GM18907 (cell line): ENCODE data around the gene USP24.
"Not testable (repeated sequence)": the region's sequence is repeated elsewhere in the genome, so short reads cannot be mapped to it uniquely, and the experiment has no call there.

Source experiments
- ATAC-seq: cut with Tn5 transposase; IDR thresholded peaks from one replicate; pipeline ENCODE4 v1.9.1; 2021; ENCODE audit warnings: mild to moderate bottlenecking, moderate library complexity; ENCODE audit not compliant: unreplicated experiment

USP24 gene

DNA sequence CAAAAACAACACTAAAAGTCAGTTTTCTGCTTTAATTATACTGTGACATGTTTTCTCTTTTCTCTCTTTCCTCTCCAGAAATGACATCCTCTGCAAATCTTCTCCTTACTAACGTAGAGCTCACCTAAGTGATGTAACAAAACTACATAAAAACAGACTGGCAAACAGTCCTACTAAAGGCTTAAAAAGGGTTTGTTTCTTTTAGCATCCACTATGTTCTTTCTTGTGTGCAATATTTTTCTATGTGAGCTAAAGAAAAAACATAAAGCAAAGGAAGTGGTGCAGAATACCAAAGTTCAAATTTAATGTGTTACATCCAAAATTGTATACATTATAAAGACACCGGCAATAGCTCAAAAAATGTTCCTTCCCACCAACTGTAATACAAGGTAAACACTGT is 14.5 kb downstream of the USP24 start:
- ATAC-seq: no peak

DNA sequence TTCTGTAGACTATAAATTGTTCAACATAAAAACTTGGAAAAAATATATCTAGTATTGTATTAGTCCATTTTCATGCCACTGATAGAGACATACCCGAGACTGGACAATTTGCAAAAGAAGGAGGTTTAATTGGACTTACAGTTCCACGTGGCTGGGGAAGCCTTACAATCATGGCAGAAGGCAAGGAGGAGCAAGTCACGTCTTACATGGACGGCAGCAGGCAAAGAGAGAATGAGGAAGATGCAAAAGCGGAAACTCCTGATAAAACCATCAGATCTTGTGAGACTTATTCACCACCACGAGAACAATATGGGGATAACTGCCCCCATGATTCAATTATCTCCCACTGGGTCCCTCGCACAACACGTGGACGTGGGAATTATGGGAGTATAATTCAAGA is 15.4 kb downstream of the USP24 start:
- not testable (repeated sequence) for ATAC-seq

DNA sequence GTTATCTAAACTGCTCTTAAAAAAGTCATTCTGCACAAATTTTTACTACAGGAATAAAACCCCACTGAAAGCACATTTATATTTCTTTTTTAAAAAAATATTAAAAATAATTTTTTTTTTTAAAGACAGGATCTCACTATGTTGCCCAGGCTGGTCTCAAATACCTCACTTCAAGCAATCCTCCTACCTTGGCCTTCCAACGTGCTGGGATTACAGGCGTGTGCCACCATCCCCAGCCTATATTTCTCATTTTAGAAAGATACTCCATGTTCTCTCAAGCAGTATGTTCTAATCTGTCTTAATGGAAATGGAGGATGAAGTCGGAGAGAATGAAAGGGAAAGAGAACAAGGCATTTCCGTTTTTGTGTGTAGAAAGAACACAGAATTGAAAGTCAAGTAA is 17.1 kb downstream of the USP24 start:
- ATAC-seq: no peak

DNA sequence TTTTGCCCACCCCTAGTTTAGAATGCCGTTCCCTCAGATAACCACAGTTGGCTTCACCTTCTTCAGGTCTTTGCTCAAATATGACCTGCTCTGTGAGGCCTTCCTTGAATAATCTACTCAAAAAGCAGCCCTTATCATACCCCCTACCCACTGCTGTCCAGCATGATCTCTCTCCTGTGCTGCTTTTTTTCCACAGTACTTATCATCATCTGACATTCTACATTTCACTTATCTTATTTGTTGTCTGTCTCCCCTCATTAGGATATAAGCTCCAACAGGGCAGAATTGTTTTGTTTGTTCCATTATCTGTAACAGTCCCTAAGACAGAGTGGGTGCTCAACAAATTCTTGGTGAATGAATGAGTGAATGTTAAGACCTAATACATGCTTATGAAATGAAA is 18.1 kb downstream of the USP24 start:
- ATAC-seq: no peak

DNA sequence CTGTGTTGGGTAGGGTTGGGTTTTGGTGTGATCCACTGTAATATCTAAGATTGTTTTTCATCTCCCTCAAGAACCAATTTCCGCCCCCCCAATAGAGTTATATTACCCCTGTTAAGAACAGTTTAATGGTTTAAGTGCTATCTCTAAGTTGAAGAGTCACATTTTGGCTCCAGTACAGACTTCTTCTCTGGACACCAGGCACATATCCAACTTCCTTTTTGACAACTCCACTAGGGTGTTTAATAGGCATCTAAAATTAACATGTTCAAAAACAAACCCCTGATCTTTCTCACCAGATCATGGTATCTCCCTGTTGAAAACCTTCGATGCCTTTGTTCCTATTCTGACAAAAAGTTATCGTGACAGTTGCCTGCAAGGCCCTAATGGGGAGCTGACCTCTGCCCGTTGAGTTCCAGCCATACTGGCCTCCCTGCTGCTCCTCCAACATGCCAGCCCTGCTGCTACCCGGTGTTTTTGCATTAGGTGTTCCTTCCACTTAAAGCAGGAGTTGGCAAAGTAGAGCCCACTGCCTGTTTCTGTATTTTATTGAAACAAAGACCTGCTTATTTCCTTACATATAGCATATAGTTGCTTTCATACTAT is 18.6 kb downstream of the USP24 start:
- ATAC-seq: no peak

DNA sequence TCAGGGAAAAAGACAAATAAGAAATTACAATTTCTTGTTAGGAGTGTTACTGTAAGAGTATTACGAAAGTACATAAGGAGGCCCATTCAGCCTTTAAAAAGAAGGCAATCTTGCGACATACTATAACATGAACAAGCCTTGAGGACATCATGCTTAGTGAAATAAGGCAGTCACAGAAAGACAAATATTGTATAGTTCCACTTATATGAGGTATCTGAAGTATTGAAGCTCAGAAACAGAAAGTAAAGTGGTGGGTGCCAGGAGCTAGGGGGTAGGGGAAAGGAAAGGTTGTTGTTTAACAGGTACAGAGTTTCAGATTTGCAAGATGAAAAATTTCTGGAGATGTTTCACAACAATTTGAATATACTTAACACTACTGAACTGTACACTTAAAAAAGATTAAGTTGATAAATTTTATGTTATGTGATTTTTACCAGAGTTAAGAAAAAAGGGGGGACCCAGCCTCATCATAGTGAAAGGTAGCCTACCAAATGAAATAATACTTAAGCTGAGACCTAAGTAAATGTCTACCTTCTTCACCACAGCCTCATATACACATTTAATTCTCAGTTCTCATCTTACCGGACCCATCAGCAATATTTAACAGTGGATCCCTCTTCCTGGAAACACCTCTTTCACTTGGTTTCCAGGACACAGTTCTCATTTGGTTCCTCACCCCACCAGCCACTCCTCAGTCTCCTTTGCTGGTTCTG is 19.5 kb downstream of the USP24 start:
- peak; percentile 80 for ATAC-seq

DNA sequence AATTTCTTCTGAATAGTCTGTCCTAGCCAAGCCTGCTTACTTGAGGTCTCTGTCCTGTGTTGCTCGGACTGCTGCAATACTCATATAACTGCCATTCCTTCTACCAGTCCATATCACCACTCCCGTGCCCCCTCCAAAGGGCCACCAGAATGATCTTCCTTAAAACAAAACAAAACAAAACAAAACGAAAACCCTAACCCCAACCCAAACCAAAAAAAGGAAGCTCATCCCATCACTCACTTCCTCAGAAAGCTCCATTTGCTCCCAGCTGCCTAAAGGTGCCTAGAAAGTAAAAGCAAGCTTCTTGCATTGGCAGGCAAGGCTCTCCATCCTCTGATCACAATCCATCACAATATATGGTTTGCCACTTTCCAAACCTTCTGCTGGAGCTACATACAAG is 20.3 kb downstream of the USP24 start:
- no peak for ATAC-seq

DNA sequence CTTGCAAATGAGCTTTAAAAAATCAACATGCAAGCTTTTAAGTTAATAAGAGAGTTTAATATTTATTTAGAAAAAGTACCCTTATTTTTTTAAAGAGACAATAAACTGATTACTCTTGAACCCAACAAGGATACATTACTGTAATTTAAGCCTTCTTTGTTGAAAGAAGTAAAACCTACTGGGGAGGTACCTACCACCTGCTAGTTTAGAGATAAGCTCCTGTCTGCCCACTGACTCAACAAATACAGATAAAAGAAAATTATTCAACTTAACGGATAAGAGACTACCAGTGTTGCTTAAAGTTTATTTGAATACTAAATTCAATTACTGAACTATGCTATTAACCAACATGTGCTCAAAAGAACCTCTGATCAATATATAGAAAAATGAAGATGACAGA is 23.1 kb downstream of the USP24 start:
- no peak for ATAC-seq

DNA sequence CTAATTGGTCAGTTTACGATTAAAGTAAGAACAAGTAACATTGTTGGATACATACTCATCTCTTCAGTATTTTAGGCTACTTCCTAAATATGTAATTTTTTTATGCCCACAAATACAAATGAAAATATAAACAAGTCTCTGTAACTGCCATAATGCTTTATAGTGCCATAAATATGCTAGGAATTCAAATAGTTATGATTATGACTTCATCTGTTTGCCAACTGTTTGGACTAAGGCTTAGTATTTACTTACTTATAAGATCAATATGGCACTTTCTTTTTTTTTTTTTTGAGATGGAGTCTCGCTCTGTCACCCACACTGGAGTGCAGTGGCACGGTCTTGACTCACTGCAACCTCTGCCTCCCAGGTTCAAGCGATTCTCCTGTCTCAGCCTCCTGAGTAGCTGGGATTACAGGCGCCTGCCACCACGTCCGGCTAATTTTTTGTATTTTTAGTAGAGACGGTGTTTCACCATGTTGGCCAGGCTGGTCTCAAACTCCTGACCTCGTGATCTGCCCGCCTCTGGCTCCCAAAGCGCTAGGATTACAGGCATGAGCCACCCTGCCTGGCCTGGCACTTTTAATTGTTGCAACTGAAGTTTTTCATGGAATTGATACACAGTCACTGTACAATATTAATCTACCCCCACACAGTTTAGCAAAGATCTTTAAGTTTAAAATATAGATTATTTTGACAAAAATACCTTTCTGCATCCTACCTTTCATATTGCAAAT is 23.8 kb downstream of the USP24 start:
- ATAC-seq: not testable (repeated sequence)

DNA sequence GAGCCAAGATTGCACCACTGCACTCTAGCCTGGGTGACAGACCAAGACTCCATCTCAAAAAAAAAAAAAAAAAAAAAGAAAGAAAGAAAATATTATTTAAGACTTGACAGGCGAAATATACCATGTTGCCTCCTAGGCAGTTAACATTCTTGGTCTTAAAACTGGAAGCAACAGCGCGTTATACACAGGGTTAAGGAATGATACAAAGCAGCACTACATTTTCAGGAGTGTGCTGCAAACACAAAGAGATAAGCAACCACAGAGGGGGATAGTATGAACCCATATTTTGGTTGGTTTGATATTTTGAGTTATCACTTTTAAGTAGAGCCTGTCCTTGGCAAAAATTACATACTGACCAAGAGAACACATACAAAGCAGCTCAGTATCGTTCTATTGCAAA is 25.1 kb downstream of the USP24 start:
- no peak for ATAC-seq

DNA sequence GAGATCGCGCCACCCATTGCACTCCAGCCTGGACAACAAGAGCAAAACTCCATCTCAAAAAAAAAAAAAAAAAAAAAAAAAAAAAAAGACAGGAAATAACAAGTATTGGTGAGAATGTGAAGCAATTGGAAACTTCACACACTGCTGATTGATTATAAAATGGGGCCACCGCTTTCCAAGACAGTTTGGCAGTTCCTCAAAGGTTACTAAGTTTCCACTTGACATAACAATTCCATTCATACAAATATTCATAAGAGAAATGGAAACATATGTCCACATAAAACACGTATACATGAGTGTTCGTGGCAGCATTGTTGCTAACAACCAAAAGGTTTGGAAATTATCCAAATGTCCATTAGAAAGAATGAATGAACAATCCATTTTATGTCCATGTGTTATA is 26.3 kb downstream of the USP24 start:
- ATAC-seq: no peak

DNA sequence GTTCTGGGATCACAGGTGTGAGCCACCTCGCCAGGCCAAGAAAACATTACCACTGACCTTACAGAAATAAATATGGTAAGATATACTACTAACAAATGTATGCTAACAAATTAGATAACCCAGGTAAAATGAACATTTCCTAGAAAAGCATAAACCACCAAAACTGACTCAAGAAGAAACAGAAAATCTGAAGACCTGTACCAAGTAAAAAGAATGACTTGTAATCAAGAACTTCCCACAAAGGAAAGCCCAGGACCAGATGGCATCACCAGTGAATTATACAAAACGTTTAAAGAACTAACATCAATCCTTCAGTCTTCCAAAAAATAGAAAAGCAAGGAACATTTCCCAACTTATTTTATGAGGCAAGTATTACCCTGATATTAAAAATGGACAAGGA is 29.3 kb downstream of the USP24 start:
- ATAC-seq: no peak

DNA sequence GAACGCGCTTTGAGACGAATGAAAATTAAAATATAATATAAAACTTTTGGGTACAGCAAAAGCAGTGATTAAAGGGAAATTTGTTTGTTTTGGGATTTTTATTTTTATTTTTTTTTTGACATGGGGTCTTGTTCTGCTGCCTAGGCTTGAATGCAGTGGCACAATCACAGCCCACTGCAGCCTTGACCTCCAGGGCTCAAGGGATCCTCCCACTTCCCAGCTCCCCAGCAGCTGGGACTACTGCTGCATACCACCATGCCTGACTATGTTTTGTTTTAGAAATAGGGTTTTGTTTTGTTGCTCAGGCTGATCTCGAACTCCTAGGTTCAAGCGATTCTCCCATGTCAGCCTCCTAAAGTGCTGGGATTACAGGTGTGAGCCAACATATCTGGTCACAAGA is 30.3 kb downstream of the USP24 start:
- no peak for ATAC-seq

DNA sequence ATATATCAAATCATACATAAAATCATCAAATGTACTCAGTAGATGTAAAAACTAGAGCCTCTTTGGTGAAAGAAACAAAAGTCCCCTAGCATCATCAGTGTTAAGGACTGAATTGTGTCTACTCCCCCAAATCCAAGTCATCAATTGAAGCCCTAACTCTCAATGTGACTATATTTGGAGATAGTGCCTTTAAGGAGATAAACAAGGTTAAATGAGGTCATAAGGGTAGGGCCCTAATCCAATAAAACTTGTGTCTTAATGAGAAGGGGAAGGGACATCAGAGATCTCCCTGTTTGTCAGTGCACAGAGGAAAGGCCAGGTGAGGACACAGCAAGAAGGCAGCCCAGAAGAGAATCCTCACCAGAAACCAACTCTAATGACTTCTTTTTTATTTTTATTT is 33.5 kb downstream of the USP24 start:
- no peak for ATAC-seq

DNA sequence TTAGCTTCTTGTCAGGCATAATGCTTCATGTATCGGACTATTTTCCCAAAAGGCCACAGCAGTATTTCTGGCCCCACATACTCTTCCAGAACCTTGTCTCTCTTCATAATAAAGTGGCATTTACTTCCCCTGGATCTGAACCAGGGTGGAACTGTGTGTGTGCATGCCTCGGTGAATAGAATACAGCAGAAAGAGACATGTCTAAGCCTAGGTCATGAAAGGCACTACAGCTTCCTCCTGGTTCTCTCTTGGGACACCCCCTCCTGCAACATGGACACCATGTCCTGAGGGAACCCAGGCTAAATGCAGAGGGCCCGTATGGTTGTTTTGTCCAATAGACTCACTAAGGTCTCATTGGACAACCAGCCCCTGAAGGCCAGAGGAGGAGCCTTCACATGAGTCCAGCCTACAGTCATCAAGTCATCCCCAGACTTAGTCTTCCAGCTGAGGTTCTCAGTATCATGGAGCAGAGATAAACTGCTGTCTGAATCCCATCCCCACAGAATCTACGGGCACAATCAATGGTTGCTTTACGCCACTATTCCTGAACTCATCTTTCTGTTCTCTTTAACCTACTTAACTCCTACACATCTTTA is 35.0 kb downstream of the USP24 start:
- no peak for ATAC-seq

DNA sequence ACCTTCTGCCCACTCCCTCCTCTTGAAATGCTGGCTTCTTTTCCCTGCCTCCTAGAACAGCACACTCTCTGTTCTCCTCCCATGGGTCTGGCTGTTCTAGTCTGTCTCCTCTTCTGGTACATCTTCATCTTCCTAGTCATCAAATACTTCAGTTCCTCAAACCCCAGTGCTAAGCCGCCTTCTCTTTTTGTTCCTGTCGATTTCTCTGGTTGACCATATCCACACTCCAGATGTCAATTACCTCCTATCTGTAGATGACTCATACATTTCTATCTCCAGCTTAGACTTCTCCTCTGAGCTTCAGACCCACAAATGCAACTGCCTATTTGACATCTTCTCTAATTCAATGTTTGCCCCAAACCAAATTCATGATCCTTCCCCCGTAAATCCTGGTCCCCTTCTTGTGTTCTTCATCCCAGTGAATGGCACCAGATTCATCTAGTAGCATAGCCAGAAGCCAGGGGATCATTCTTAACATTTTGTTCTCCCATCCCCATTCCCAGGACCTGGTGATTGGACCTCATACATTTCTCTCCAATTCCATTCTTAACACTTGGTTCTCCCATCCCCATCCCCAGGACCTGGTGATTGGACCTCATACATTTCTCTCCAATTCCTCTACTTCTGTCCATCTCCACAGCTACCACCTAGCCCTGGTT is 35.9 kb downstream of the USP24 start:
- ATAC-seq: no peak

DNA sequence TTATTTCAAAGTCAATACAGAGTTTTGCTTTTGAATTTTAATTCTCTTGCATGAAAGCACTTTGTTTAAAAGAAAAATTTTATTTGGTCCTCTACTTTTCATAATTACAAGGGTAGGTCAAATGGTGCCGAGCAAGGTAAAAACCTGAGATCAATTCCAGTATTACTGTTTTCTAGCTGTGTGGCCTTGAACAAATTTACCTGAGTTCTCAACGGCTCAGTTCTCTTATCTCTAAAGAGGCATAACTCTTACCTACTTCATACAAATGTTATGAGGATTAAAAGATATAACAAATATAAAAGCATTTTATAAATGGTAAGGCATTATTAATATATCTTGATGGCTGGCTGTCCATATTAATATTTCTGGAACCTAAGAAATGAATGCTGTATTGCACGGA is 42.5 kb downstream of the USP24 start:
- ATAC-seq: no peak

DNA sequence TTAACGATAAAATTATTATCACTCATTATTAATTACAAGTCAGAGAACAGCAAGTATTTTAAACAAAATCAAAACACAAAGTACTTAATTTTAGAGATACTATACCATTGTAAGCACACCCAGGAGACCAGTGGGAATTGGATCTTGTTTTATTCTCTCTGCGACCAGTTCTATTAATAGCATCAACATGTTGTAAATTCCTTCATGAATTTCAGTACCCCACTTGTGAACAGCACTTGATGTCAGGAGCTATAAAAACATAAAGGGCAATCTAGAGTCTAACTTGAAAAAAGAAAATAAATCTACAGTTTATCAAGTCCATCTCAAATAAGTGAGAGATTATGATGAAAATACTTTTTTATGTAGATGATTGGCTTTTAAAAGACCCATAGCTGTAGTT is 42.9 kb downstream of the USP24 start:
- ATAC-seq: no peak

DNA sequence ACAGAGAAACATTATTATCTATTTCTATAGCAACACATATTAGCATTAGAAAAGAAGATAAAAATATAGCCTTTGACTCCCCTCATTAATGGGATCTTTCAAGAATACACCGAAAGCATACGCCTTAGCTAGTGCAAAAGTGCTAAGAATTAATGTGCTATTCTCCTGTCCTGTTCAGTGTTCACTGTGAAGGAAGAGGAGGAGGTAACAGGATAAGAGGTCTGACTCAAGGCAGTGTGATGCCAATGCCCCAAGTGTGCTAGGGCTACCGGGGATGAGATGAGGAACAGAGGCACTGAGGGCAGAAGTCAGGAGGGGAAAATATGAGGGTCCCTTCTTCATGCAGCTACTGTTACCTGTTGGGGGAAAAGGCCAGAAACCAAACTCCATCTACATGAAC is 43.5 kb downstream of the USP24 start:
- ATAC-seq: no peak

DNA sequence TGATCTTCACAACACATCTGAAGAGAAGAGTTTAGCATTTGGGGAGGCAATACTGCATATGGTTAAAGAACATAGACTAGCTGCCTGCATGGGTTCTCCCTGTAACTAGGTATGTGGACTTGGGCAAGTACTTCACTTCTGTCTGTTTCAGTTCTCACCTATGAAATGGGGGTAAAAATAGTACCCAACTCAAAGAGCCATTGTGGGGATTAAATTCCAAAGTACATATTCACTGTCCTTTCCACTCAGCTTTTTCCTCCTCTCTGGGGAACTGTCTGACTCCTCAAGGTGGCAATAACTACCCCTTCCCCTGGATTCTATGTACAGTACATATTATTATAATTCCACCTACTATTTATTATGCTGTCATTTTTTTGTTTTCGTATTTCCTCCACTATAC is 44.7 kb downstream of the USP24 start:
- ATAC-seq: no peak

DNA sequence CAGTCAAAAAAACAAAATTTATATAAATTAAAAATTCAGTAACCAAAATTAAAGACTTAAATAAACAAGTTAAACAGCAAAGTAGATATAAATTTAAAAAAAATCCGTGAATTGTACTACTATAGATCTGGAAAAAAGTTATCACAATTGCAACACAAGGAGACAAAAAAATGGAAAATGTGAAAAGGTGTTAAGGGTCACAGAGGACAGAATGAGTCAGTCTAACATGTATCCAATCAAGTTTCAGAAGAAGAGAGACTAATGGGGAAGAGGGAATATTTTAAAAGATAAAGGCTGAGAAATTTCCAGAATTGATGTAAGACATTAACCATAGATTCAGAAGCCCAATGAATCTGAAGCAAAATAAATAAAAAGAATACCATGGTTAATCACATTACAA is 46.0 kb downstream of the USP24 start:
- no peak for ATAC-seq
